GM21723 (cell line): ENCODE results near the gene ERC2.

Experiments
- ATAC-seq: cut with Tn5 transposase; IDR thresholded peaks from one replicate; pipeline ENCODE4 v1.9.1; 2021; ENCODE audit warnings: mild to moderate bottlenecking, moderate library complexity; ENCODE audit not compliant: unreplicated experiment

Gene ERC2

GRCh38 chr3:56192001-56192400, 276.3 kb downstream of the ERC2 start:
- ATAC-seq: no peak

- ATAC-seq: no peak
Measured at GRCh38 chr3:56190771-56191305, 277.4 kb downstream of the ERC2 start.

DNA sequence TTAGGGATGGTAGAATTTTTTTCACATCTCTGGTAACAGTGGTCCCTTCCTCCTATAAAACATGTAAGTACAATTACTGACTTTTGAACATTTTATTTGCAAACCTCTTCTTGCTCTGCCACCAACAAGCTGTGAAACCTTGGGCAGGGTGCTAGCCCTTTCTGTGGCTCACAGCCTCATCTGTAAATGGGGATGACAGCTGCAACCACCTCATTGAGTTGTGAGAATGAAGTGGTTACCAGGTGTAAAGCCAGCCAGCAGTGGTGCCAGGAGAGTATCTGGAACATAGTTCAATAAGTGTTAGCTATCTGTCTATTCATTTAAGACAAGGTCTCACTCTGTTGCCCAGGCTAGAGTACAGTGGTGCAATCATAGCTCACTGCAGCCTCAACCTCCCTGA, 278.1 kb downstream of the ERC2 start:
- ATAC-seq: no peak

DNA sequence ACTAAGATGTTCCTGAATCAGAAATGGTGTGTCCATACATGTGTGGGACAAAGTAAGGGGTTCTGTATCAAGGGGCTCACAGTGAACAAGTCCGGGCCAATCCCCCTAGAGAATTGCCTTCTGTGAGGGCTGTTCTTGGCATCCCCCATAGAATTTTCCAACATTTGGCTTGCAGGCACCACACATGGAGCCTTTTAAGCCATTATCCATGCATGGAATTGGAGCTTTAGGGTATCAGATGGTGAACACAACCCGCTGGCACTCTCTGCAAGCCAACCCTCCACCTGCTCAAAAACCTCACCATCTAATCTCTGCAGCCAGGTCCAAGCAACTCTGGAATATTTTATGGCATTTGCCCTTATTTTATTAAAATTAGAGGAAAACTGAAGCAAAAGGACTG, 278.7 kb downstream of the ERC2 start:
- no peak for ATAC-seq

GRCh38 chr3:56188201-56188600, 280.1 kb downstream of the ERC2 start:
- no peak for ATAC-seq

GRCh38 chr3:56187051-56187450, 281.2 kb downstream of the ERC2 start:
- no peak for ATAC-seq

- no peak for ATAC-seq
Measured at GRCh38 chr3:56185827-56186226, 282.4 kb downstream of the ERC2 start.

GRCh38 chr3:56183529-56183928, 284.7 kb downstream of the ERC2 start:
- ATAC-seq: no peak

GRCh38 chr3:56180433-56180832, 287.8 kb downstream of the ERC2 start:
- no peak for ATAC-seq

DNA sequence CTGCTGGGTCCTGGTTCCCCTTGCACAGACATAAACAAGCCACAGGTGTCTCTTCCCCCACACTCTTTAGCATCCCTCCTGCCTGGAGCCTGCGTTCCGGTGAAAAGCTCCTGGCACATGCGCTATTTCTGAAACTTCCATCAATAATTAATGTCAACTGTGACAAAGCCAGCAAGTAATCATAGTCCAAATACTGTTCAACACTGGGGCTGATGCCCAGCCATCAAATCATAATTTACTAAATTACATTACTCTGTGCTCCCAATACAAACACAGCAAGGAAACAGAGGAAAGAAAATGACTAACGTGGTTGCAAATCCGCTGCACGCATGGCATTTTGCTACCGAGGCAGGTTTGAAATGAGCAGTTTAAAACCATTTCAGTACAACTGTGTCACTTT, 294.7 kb downstream of the ERC2 start:
- no peak for ATAC-seq

DNA sequence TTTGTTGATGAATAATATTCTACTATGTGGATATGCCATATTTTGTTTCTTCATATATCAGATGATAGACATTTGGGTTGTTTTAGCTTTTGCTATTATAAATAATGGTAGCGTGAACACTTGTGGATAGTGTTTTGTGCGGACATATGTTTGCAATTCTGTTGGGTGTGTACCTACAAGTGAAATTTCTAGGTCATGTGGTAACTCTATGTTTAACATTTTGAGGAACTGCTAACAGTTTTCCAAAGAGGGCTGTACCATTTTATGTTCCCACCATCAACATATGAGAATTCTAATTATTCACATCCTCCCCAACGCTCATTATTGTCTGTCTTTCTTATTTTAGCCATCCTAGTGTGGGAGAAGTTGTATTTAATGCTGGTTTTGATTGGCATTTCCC, 303.8 kb downstream of the ERC2 start:
- no peak for ATAC-seq

DNA sequence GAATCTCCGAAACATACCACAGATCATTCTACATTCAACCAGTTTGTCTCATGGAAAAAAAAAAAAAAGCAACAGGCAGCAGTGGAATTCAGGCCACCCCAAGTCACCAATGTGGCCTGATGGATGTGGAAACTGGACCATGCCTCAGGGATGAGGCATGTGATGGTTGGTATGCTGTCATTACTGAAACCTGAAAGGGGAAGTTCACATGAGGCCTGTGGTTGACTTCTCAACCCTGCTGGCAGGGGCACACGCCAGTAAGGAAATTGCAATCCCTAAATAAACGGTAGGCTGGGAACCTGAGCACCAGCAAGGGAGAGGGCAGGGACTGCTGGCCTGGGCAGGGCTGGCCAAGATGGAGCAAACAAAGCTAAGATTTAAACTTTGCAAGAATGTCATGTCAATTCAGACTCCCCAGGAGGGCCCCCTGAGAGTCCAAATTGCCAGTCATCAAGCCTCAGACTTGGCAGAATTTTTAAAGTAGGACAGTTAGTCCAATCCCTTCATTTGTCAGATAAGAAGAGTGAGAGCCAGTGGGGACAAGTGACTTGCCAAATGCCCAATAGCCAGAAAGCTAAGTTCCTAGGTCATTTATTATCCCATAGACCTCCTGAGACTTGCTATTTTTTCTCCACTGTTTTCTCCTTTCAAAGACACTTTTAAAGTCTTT, 310.4 kb downstream of the ERC2 start:
- peak; percentile 69 for ATAC-seq

GRCh38 chr3:56154297-56154696, 314.0 kb downstream of the ERC2 start:
- ATAC-seq: no peak

DNA sequence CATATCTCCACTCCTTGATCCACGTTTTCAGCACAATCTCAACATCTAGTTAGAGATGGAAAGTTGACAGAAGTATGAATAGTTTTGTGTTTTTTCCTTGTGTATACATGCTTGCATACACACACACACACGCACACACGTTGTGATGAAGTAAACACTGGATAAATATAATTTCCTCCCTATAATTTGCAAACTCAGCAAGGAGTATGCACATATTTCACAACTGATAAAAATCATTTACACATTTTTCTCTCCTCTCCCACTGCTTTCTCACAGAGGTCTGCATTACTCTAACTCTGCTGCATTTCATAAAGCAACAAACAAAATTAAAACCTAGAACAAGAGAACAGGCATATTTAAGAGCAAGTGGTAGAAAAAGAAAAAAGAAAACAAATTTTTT, 320.9 kb downstream of the ERC2 start:
- no peak for ATAC-seq

GRCh38 chr3:56145410-56145809, 322.9 kb downstream of the ERC2 start:
- ATAC-seq: no peak

GRCh38 chr3:56144805-56145204, 323.5 kb downstream of the ERC2 start:
- ATAC-seq: no peak

DNA sequence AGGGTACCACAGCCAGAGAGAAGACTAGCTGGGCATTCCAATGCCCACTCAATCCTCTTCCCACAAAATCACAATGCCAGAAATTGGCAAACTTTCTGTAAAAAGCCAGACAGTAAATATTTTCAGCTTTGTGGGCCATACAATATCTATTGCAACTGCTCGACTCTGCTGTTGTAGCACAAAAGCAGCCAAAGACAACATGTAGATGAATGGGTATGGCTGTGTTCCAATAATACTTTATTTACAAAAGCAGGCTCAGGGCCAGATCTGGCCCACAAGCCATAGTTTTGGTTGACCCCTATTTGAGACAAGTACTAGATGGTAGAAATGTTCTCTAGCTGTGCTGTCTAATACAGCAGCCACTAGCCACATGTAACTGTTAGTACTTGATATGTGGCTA, 330.9 kb downstream of the ERC2 start:
- no peak for ATAC-seq

DNA sequence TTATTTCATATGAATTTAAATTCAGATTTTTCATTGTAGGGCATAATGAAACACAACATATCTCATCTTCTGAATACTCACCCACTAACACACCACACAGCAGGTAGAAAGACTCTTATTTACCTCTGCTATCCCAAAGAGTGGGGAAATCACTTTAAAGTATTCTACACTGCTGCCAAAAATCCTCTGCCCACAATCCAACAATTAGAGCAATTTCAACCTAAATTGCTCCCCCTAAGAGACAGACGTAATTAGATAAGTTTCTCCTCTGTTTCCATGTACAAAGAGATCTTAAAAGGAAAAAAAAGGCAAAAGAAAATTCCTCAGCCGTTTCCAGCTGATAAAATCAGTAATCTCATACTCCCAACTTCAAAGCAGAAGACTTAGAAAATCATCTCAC, 331.8 kb downstream of the ERC2 start:
- no peak for ATAC-seq

DNA sequence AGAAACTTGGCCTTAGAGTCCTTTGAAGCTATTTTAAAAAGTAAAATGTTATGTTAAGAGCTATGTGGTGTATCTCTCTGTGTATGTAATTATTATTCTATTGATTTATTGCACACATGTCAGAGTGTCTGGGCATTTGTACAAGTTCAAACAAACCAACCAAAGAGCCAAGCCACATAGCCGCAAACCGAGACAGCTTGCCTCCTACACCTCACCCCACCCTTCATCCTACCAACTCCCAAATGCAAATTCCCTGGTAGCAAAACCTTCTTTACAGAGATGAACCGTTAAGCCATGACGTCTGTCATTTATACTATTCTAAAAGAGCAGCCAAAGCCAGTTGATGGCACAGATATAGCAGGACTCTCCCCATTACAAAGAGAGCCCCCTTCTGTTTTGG, 332.3 kb downstream of the ERC2 start:
- ATAC-seq: no peak

DNA sequence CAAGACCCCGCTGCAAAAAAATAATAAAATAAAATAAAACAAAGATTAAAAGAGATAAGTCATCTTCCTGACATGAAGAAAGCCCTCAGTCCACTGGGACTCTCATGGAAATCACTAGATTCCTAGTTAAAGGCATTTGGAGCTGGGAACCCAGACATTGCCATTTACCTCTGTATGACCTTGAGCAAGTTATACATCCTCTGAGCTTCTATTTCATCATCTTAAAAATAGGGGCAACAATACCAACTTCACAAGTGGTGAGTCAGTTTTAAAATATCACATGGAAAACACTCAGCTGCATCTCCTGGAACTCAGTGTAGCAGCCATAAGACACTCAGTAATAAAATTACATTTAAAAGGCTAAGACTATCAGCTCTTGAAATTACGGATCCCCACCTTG, 334.8 kb downstream of the ERC2 start:
- no peak for ATAC-seq

- no peak for ATAC-seq
Measured at GRCh38 chr3:56132762-56133161, 335.5 kb downstream of the ERC2 start.

GRCh38 chr3:56131974-56132590, 336.2 kb downstream of the ERC2 start:
- no peak for ATAC-seq

GRCh38 chr3:56130036-56130435, 338.2 kb downstream of the ERC2 start:
- no peak for ATAC-seq
